Bronchial epithelial cell (primary cell): Measurements from ENCODE around the gene HOATZ. TPM values are rescaled to one million over a fixed set of nuclear protein-coding genes. Genes with fewer than 3 reads are reported as not detected.

Experiments used
- DNase-seq: peaks from one replicate; pipeline ENCODE4 v3.0.0-alpha.2; 2010; ENCODE audit warnings: low read depth
- FAIRE-seq: peaks from 2 replicates; lab custom pipeline; 2011; peaks lifted over from hg19 to GRCh38; lab: Jason Lieb, UNC
- H3K27me3 ChIP-seq: 2 replicates; pipeline ENCODE4 v1.5.1; 2011; ENCODE audit warnings: low read length; ENCODE audit not compliant: control insufficient read depth, insufficient read depth
- H3K36me3 ChIP-seq: 2 replicates; pipeline ENCODE4 v1.5.1; 2011; ENCODE audit warnings: low read length; ENCODE audit not compliant: control insufficient read depth, insufficient read depth
- H3K4me3 ChIP-seq: 2 replicates; pipeline ENCODE4 v1.5.1; 2011; ENCODE audit warnings: mild to moderate bottlenecking, low read depth, low read length, control low read depth
- CTCF ChIP-seq: IDR thresholded peaks from 2 replicates; pipeline ENCODE4 v1.5.1; 2011; ENCODE audit warnings: mild to moderate bottlenecking, moderate library complexity, low read length, control low read depth, inconsistent platforms; ENCODE audit not compliant: insufficient read depth, severe bottlenecking
- total RNA-seq: library from RNA; depleted of rRNA; stranded (reverse); fragments of >200 nt; gene quantifications from 2 replicates; pipeline ENCODE4 v1.2.1, GENCODE V29; 2014

The HOATZ gene
- total RNA-seq, 1 donor from 2014 or later = not detected

GRCh38 chr11:111574373-111575225 lies 60.0 kb downstream of the HOATZ start:
- no peak for TF ChIP-seq CTCF
- no peak for DNase-seq
- FAIRE-seq = no peak
- Histone ChIP-seq H3K27me3 (peaks cover 1% of the 10 kb centered on the region), H3K4me3 (no peak overlapping the region), H3K36me3 (no peaks in the 10 kb centered on the region)

- no peaks in the 10 kb centered on the region for H3K27me3 ChIP-seq
- H3K4me3 ChIP-seq = no peak overlapping the region
- TF ChIP-seq CTCF = no peak
- no peaks in the 10 kb centered on the region for H3K36me3 ChIP-seq
- DNase-seq = no peak
- no peak for FAIRE-seq
Measured at GRCh38 chr11:111575740-111576139, 61.2 kb downstream of the HOATZ start.

- Histone ChIP-seq H3K4me3 (no peak overlapping the region), H3K27me3 (no peaks in the 10 kb centered on the region), H3K36me3 (no peaks in the 10 kb centered on the region)
- FAIRE-seq = no peak
- no peak for TF ChIP-seq CTCF
- no peak for DNase-seq
Measured at GRCh38 chr11:111577821-111578220, 63.2 kb downstream of the HOATZ start.

DNA sequence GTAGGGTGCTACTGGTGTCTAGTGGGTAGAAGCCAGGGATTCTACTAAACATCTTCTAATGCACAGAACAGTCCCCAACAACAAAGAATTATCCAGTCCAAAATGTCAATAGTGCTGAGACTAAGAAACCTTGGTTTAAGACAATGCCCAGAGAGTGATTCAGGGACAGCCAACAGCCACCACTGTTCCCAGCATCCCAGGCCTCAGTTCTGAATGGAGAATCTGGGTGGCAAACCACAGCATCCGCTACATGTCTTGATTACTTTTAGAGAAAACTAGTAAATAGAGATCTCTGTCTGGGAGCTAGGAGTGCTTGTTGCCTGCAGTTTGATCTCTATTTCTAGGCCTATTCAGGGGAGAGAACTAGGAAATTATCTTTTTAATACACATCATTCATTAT lies 66.8 kb downstream of the HOATZ start:
- Histone ChIP-seq H3K36me3 (no peaks in the 10 kb centered on the region), H3K27me3 (no peaks in the 10 kb centered on the region), H3K4me3 (no peak overlapping the region)
- DNase-seq (no peak), FAIRE-seq (no peak)
- no peak for TF ChIP-seq CTCF

GRCh38 chr11:111582163-111582562 lies 67.6 kb downstream of the HOATZ start:
- FAIRE-seq (peak; percentile 18), DNase-seq (no peak)
- Histone ChIP-seq H3K4me3 (no peak overlapping the region), H3K27me3 (no peaks in the 10 kb centered on the region), H3K36me3 (no peaks in the 10 kb centered on the region)
- TF ChIP-seq CTCF = no peak
